Stomach smooth muscle (tissue), 2 donors: ENCODE results near the gene SPEG.
A peak's percentile ranks its signal among the peaks of the same experiment; 100 is the strongest.

Experiments
- H3K27ac ChIP-seq: one replicate; pipeline ENCODE4 v1.7.0; 2013; ENCODE audit warnings: mild to moderate bottlenecking, low read length, inconsistent platforms
- H3K27me3 ChIP-seq, 2 donors: one replicate each; pipeline ENCODE4 v1.7.0; 2013; ENCODE audit warnings: low read length in 2 of 2; ENCODE audit not compliant: insufficient read depth in 2 of 2, control insufficient read depth in 1 of 2
- H3K36me3 ChIP-seq, 2 donors: one replicate each; pipeline ENCODE4 v1.7.0; 2013; ENCODE audit warnings: low read length in 2 of 2; ENCODE audit not compliant: control insufficient read depth in 2 of 2, insufficient read depth in 2 of 2
- H3K4me1 ChIP-seq: one replicate; pipeline ENCODE4 v1.7.0; 2013; ENCODE audit warnings: low read length; ENCODE audit not compliant: control insufficient read depth, insufficient read depth
- H3K4me3 ChIP-seq, 2 donors: one replicate each; pipeline ENCODE4 v1.7.0; 2013; ENCODE audit warnings: low read length in 2 of 2
- H3K9ac ChIP-seq, 2 donors: one replicate each; pipeline ENCODE4 v1.7.0; 2013; ENCODE audit warnings: low read length in 2 of 2, mild to moderate bottlenecking in 1 of 2
- H3K9me3 ChIP-seq, 2 donors: one replicate each; pipeline ENCODE4 v1.7.0; 2013; ENCODE audit warnings: low read length in 2 of 2; ENCODE audit not compliant: control insufficient read depth in 2 of 2
- donor health status: healthy.
- donor health status: Pancreatic carcinoma.

The SPEG gene

DNA sequence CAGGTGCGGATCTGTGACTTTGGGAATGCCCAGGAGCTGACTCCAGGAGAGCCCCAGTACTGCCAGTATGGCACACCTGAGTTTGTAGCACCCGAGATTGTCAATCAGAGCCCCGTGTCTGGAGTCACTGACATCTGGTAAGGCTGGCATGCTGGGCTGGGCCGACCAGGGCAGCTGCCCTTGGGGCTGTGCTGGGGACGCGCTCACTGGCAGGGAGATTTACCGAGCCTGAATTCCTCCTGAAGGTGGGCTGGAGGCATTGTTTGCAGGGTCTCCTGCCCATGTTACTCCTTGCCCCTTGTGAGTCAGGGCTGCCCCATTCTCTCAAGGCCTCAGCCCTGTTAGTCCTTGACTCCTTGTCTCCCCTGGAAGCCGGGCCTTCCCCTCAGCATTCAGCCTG, 45.4 kb downstream of the SPEG start:
- Histone ChIP-seq H3K27me3 (peaks cover 0 to 8% of the 10 kb centered on the region in 2 donors), H3K4me3 (no peak overlapping the region), H3K9me3 (no peaks in the 10 kb centered on the region), H3K4me1 (peaks cover 43% of the 10 kb centered on the region), H3K27ac (peak overlapping the region; percentile 71), H3K9ac (no peak overlapping the region), H3K36me3 (peaks cover 40 to 55% of the 10 kb centered on the region in 2 donors)

DNA sequence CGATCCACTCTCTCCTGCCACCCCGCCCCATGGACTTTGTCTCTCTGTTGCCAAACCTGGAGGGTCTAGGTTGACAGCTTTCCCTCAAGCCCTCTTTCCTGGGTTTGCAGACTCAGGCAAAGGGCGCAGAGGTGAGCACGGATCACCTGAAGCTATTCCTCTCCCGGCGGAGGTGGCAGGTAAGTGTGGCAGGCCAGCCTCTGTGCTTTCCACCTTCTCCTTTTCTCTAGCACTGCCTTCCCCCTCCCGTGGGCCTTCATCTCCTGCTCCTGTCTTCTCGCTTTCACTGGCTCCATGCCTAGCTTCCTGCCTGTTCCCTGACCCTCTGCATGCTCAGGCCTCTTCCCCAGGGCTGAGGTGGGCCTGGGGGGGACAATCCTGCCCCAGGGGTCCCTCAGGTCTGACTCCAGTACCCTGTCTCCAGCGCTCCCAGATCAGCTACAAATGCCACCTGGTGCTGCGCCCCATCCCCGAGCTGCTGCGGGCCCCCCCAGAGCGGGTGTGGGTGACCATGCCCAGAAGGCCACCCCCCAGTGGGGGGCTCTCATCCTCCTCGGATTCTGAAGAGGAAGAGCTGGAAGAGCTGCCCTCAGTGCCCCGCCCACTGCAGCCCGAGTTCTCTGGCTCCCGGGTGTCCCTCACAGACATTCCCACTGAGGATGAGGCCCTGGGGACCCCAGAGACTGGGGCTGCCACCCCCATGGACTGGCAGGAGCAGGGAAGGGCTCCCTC, 48.2 kb downstream of the SPEG start:
- Histone ChIP-seq H3K27me3 (peaks cover 4 to 8% of the 10 kb centered on the region in 2 donors), H3K9ac (no peak overlapping the region), H3K9me3 (no peaks in the 10 kb centered on the region), H3K4me3 (no peak overlapping the region), H3K4me1 (peaks cover 31% of the 10 kb centered on the region), H3K36me3 (peaks cover 52 to 54% of the 10 kb centered on the region in 2 donors), H3K27ac (peak overlapping the region; percentile 70)

DNA sequence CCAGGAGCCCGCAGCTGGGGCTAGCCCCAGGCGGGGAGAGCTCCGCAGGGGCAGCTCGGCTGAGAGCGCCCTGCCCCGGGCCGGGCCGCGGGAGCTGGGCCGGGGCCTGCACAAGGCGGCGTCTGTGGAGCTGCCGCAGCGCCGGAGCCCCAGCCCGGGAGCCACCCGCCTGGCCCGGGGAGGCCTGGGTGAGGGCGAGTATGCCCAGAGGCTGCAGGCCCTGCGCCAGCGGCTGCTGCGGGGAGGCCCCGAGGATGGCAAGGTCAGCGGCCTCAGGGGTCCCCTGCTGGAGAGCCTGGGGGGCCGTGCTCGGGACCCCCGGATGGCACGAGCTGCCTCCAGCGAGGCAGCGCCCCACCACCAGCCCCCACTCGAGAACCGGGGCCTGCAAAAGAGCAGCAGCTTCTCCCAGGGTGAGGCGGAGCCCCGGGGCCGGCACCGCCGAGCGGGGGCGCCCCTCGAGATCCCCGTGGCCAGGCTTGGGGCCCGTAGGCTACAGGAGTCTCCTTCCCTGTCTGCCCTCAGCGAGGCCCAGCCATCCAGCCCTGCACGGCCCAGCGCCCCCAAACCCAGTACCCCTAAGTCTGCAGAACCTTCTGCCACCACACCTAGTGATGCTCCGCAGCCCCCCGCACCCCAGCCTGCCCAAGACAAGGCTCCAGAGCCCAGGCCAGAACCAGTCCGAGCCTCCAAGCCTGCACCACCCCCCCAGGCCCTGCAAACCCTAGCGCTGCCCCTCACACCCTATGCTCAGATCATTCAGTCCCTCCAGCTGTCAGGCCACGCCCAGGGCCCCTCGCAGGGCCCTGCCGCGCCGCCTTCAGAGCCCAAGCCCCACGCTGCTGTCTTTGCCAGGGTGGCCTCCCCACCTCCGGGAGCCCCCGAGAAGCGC, 49.1 kb downstream of the SPEG start:
- H3K4me1 ChIP-seq: peaks cover 30% of the 10 kb centered on the region
- H3K27ac ChIP-seq: peak overlapping the region; percentile 70
- H3K27me3 ChIP-seq: peaks cover 4 to 8% of the 10 kb centered on the region in 2 donors
- H3K9ac ChIP-seq: no peak overlapping the region
- H3K36me3 ChIP-seq: peaks cover 55 to 56% of the 10 kb centered on the region in 2 donors
- no peaks in the 10 kb centered on the region for H3K9me3 ChIP-seq
- no peak overlapping the region for H3K4me3 ChIP-seq

DNA sequence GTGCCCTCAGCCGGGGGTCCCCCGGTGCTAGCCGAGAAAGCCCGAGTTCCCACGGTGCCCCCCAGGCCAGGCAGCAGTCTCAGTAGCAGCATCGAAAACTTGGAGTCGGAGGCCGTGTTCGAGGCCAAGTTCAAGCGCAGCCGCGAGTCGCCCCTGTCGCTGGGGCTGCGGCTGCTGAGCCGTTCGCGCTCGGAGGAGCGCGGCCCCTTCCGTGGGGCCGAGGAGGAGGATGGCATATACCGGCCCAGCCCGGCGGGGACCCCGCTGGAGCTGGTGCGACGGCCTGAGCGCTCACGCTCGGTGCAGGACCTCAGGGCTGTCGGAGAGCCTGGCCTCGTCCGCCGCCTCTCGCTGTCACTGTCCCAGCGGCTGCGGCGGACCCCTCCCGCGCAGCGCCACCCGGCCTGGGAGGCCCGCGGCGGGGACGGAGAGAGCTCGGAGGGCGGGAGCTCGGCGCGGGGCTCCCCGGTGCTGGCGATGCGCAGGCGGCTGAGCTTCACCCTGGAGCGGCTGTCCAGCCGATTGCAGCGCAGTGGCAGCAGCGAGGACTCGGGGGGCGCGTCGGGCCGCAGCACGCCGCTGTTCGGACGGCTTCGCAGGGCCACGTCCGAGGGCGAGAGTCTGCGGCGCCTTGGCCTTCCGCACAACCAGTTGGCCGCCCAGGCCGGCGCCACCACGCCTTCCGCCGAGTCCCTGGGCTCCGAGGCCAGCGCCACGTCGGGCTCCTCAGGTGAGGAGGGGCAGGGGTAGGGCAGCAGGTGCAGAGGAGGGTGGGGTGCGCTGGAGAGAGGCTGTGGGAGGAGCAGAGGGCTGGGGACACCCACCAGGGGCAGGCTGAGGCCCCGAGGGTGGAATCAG, 49.9 kb downstream of the SPEG start:
- Histone ChIP-seq H3K9me3 (no peaks in the 10 kb centered on the region), H3K4me1 (peaks cover 30% of the 10 kb centered on the region), H3K27ac (peak overlapping the region; percentile 70), H3K9ac (no peak overlapping the region), H3K36me3 (peaks cover 50 to 51% of the 10 kb centered on the region in 2 donors), H3K27me3 (peaks cover 4 to 8% of the 10 kb centered on the region in 2 donors), H3K4me3 (peak overlapping the region in 1 of 2 donors; percentile 44)

DNA sequence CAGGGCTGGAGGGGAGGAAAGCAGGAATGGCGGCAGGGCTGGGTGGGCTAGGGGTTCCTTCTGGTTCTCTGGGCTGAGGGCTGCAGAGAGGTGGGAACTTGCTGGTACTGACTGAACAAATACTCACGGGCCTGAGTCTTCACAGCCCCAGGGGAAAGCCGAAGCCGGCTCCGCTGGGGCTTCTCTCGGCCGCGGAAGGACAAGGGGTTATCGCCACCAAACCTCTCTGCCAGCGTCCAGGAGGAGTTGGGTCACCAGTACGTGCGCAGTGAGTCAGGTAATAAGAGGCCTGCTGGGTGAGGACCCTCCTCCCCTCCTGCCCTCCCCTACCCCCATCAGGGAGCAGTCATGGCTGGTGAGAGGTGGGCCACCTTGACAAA, 50.5 kb downstream of the SPEG start:
- Histone ChIP-seq H3K9ac (no peak overlapping the region), H3K27ac (peak overlapping the region; percentile 66), H3K27me3 (peaks cover 4 to 8% of the 10 kb centered on the region in 2 donors), H3K4me3 (no peak overlapping the region), H3K9me3 (no peaks in the 10 kb centered on the region), H3K4me1 (peaks cover 30% of the 10 kb centered on the region), H3K36me3 (peaks cover 47 to 49% of the 10 kb centered on the region in 2 donors)

DNA sequence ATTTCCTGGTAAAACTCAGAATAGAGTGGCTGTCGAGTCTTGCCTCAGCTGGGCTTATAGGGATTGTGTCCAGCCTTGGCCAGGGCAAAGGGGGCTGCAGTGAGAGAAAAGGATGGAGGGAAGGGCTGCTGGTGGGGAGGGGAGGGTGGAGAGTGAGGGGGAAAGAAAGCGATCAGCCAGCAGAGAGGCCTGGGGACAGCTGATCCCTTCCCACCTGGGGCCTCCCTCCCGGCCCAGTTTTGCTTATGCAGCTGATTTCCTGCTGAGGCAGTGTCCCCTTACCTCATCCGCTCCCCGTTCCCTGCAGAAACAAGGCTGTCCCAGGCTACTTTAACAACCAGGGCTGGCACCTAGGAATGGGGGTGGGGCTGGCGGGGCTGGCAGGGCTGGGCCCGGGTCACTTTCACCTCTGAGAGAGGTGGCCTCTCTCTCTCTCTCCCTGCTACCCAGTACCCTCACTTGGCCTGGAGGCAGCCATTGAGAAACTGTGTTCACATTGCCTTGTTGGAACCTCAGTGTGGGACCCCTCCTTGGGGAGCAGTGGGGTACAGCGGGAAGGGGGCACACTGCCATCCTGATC, 51.8 kb downstream of the SPEG start:
- peaks cover 4 to 8% of the 10 kb centered on the region in 2 donors for H3K27me3 ChIP-seq
- peak overlapping the region; percentile 66 for H3K27ac ChIP-seq
- H3K36me3 ChIP-seq: peaks cover 41% of the 10 kb centered on the region in 2 donors
- no peak overlapping the region for H3K4me3 ChIP-seq
- no peaks in the 10 kb centered on the region for H3K9me3 ChIP-seq
- H3K4me1 ChIP-seq: peaks cover 25% of the 10 kb centered on the region
- no peak overlapping the region for H3K9ac ChIP-seq

DNA sequence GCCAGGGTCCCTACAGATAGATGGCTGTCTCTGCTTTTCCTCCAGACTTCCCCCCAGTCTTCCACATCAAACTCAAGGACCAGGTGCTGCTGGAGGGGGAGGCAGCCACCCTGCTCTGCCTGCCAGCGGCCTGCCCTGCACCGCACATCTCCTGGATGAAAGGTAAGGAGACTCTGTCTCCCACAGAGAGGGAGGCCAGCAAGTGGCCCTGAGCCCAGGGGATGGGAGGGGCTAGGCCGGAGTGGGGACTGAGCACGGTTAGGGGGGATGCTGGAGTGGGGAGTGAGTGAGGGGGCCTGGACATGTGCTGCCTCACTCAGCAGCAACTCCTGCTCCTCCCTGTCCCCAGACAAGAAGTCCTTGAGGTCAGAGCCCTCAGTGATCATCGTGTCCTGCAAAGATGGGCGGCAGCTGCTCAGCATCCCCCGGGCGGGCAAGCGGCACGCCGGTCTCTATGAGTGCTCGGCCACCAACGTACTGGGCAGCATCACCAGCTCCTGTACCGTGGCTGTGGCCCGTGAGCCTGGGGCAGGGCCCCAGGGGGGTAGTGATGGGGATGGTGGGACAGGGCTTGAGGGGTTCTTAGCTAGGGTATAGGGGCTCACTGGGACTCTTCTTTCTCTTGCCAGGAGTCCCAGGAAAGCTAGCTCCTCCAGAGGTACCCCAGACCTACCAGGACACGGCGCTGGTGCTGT, 53.7 kb downstream of the SPEG start:
- peaks cover 18% of the 10 kb centered on the region for H3K4me1 ChIP-seq
- H3K9ac ChIP-seq: no peak overlapping the region
- H3K27ac ChIP-seq: peak overlapping the region; percentile 66
- no peaks in the 10 kb centered on the region for H3K9me3 ChIP-seq
- H3K27me3 ChIP-seq: peaks cover 4 to 8% of the 10 kb centered on the region in 2 donors
- H3K36me3 ChIP-seq: peaks cover 31 to 39% of the 10 kb centered on the region in 2 donors
- H3K4me3 ChIP-seq: no peak overlapping the region

DNA sequence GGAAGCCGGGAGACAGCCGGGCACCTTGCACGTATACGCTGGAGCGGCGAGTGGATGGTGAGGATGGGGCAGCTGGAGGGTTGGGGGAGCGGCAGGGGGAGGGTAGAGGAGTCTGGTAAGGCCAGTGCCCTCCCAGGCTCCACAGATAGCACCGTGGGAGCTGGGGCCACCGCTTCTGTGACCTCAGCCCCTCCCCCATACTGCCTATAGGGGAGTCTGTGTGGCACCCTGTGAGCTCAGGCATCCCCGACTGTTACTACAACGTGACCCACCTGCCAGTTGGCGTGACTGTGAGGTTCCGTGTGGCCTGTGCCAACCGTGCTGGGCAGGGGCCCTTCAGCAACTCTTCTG, 54.2 kb downstream of the SPEG start:
- Histone ChIP-seq H3K36me3 (peaks cover 31 to 39% of the 10 kb centered on the region in 2 donors), H3K9ac (no peak overlapping the region), H3K4me3 (no peak overlapping the region), H3K9me3 (no peaks in the 10 kb centered on the region), H3K27me3 (peaks cover 4 to 7% of the 10 kb centered on the region in 2 donors), H3K4me1 (peaks cover 13% of the 10 kb centered on the region), H3K27ac (peak overlapping the region; percentile 66)

DNA sequence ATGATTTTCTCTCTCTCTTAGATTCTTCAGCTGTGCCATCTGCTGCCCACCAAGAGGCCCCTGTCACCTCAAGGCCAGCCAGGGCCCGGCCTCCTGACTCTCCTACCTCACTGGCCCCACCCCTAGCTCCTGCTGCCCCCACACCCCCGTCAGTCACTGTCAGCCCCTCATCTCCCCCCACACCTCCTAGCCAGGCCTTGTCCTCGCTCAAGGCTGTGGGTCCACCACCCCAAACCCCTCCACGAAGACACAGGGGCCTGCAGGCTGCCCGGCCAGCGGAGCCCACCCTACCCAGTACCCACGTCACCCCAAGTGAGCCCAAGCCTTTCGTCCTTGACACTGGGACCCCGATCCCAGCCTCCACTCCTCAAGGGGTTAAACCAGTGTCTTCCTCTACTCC, 54.7 kb downstream of the SPEG start:
- H3K27me3 ChIP-seq: peaks cover 2 to 4% of the 10 kb centered on the region in 2 donors
- peak overlapping the region; percentile 66 for H3K27ac ChIP-seq
- peaks cover 8% of the 10 kb centered on the region for H3K4me1 ChIP-seq
- no peaks in the 10 kb centered on the region for H3K9me3 ChIP-seq
- H3K9ac ChIP-seq: no peak overlapping the region
- peaks cover 31 to 39% of the 10 kb centered on the region in 2 donors for H3K36me3 ChIP-seq
- H3K4me3 ChIP-seq: no peak overlapping the region
